Fibroblast of pulmonary artery (primary cell): Measurements from ENCODE around the gene B3GALT5.

Source experiments
- DNase-seq: peaks from one replicate; pipeline ENCODE4 v3.0.0-alpha.2; 2010; ENCODE audit warnings: low read depth
- H3K4me3 ChIP-seq: replicated peaks from 2 replicates; pipeline ENCODE4 v1.5.1; 2011; ENCODE audit warnings: low read depth, mild to moderate bottlenecking, control low read depth, low read length, moderate library complexity
- TF ChIP-seq, protein P1 (sequence below): IDR thresholded peaks from 2 replicates; pipeline ENCODE4 v1.5.1; 2011; ENCODE audit warnings: mild to moderate bottlenecking, control low read depth, low read length, inconsistent platforms; ENCODE audit errors: missing control alignments

B3GALT5 gene

DNA sequence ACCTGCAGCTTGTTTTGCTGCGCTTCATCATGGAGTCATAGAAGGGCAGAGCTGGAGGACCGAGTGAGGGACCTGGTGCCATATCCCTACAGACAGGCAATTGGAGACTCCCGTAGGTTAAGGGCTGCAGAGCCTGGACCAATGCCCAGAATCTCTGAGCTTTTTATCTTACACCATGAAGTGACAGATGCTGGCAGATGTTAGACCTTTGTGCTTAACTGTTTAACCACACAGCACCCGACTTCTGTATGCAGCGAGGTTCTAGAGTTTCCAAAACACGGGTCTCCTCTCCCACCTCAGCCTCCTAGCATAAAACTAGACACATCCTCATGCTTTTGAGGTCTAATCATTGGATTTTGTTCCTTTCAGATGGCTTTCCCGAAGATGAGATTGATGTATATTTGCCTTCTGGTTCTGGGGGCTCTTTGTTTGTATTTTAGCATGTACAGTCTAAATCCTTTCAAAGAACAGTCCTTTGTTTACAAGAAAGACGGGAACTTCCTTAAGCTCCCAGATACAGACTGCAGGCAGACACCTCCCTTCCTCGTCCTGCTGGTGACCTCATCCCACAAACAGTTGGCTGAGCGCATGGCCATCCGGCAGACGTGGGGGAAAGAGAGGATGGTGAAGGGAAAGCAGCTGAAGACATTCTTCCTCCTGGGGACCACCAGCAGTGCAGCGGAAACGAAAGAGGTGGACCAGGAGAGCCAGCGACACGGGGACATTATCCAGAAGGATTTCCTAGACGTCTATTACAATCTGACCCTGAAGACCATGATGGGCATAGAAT, 47.6 kb downstream of the B3GALT5 start:
- peak; percentile 61 for DNase-seq
- no peak overlapping the region for H3K4me3 ChIP-seq
- TF ChIP-seq, protein P1, sequence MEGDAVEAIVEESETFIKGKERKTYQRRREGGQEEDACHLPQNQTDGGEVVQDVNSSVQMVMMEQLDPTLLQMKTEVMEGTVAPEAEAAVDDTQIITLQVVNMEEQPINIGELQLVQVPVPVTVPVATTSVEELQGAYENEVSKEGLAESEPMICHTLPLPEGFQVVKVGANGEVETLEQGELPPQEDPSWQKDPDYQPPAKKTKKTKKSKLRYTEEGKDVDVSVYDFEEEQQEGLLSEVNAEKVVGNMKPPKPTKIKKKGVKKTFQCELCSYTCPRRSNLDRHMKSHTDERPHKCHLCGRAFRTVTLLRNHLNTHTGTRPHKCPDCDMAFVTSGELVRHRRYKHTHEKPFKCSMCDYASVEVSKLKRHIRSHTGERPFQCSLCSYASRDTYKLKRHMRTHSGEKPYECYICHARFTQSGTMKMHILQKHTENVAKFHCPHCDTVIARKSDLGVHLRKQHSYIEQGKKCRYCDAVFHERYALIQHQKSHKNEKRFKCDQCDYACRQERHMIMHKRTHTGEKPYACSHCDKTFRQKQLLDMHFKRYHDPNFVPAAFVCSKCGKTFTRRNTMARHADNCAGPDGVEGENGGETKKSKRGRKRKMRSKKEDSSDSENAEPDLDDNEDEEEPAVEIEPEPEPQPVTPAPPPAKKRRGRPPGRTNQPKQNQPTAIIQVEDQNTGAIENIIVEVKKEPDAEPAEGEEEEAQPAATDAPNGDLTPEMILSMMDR, result no peak

DNA sequence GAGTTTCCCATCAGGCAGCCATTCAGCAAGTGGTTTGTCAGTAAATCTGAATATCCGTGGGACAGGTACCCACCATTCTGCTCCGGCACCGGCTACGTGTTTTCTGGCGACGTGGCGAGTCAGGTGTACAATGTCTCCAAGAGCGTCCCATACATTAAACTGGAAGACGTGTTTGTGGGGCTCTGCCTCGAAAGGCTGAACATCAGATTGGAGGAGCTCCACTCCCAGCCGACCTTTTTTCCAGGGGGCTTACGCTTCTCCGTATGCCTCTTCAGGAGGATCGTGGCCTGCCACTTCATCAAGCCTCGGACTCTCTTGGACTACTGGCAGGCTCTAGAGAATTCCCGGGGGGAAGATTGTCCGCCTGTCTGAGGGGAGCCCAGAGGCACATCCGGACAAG, 48.4 kb downstream of the B3GALT5 start:
- TF ChIP-seq, protein P1, result no peak
- no peak for DNase-seq
- H3K4me3 ChIP-seq, result no peak overlapping the region

DNA sequence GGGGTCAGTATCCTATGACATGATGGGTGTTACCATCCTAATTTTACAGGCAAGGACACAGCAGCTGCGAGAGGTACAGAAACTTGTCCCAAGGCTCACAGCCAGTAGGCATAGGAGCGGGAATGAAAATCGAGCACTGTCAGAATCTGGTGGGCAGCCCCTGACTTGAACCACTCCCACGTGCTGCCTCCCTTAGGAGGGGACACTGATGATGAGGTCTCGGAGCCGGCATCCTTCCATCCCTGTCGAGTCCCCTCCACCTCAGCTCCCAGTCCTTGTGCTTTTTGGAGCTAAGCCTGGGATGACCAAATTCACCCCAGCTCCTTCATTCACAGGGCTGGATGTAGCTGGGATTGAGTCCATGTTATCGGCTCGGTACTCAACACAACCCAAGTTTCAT, 49.0 kb downstream of the B3GALT5 start:
- TF ChIP-seq, protein P1, result no peak

DNA sequence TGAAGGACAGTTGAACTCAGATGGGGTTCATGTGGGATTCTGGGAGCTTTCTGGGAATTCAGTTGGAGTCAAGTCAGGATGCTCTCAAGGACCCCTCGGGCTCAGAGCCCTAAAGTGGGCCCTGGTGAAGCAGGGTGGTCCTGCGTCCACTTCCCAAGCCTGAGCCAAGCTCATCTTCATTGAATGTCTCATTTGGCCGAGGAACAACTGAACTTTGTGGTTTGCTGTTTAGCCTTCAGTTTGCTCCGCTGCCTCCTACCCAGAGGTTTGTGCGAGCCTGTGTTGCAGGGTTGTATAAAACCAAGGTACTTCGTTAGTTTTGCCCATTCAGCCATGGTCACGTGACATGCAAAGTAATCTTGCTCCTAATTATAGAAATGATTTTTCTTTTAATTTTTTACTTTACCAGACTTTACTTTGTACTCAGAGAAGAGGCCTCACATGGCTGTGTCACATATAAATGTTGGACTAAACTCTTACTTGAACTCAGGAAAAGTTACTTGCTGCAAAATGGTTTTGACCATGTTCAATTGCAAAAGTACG, 49.7 kb downstream of the B3GALT5 start:
- TF ChIP-seq, protein P1, result no peak
- no peak for DNase-seq

More for the DNA sequence above, 49.0 kb downstream of the B3GALT5 start:
- DNase-seq, result no peak
- no peak overlapping the region for H3K4me3 ChIP-seq

DNA sequence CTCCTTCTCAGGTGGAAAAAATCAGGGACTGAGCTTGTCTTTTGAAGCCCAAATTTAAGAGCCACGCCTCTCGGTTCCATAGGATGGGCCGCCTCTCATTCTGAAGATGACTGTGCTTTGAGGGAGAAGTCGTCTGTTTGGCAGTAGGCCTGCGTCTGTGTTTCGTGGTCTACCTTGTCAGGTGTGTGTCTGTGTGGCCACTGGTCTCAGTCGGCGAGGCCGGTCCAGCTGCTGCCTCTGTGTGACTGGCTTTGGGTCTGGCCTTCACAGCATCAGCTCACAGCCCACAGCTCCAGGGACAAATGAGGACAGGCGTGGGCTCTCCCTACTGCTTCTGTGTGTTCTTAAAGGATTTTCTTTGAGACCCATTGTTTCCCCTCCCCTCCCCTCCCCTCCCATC, 50.3 kb downstream of the B3GALT5 start:
- no peak overlapping the region for H3K4me3 ChIP-seq
- DNase-seq, result no peak
- TF ChIP-seq, protein P1, result no peak

More for the DNA sequence above, 49.7 kb downstream of the B3GALT5 start:
- no peak overlapping the region for H3K4me3 ChIP-seq

DNA sequence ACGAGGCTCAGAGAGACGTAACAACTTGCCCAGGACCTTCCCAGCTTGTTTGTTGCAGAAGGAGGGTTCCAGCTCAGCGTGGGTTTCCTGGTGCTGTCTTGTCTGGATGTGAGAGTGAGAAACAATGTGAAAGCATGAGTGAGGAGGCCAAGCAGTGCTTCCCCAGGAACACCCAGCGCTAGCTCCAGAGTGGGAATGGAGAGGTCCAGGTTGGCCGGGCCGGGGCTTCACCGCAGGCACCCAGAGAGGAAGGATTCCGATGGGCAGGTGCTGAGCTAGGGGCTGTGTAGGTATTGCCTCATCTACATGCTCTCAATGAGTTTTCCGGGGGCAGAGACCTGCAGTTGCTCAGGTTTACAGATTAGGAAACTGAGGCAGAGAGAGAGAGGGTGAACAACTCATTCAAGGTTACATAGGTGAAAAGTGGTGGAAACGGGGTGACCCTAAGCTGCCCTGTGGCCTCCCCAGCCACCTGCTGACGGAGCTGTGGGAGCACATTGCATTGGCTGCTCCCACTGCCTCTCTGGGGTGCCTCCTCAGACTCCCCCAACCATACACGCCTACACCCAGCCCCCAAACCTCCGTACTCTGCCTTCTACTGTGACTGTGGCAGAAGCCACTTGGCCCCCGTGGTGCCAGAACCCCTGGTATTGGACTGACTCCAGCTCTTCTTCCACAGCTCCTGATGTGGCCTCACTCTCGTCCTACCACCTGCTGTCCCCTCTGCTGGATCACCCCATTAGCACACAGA, 51.2 kb downstream of the B3GALT5 start:
- TF ChIP-seq, protein P1, result no peak
- H3K4me3 ChIP-seq, result no peak overlapping the region
- DNase-seq, result no peak
